ENCODE measurements around the gene GPR160. TPM values are rescaled to one million over a fixed set of nuclear protein-coding genes. Genes with fewer than 3 reads are reported as not detected.

GPR160 gene
- total and polyA plus RNA-seq, 4 donors = 0.99 to 7.2 (median 1.7) TPM

- no peak for TF ChIP-seq CTCF (IDR thresholded peaks at IDR 0.05; ENCODE audit: low read depth, low read length, missing input control)
- TF ChIP-seq GABPA (IDR thresholded peaks at IDR 0.05 in 1 of 2, conservative IDR thresholded peaks at IDR 0.05 in 1 of 2) = no peak
- TF ChIP-seq JUND (IDR thresholded peaks at IDR 0.05) = no peak
- no peak for TF ChIP-seq RXRA (IDR thresholded peaks at IDR 0.05)
Observed at GRCh38 chr3:170092907-170093306, 55.1 kb downstream of the GPR160 start (continued).

GRCh38 chr3:170095771-170096170, 58.0 kb downstream of the GPR160 start:
- no peak overlapping the region for H3K27ac ChIP-seq (ENCODE audit: low read depth in 1 of 2, low read length in 2 of 2)
- H3K9me3 ChIP-seq (ENCODE audit: control insufficient read depth in 4 of 4, low read length in 3 of 4) = no peaks in the 10 kb centered on the region
- H3K4me1 ChIP-seq (ENCODE audit: control insufficient read depth in 4 of 4, insufficient read depth in 4 of 4, low read length in 3 of 4) = no peaks in the 10 kb centered on the region
- H3K36me3 ChIP-seq (ENCODE audit: control insufficient read depth in 4 of 4, insufficient read depth in 3 of 4, low read depth in 1 of 4, low read length in 3 of 4) = peaks cover 7 to 73% (median 36%) of the 10 kb centered on the region in 4 donors
- H3K9ac ChIP-seq (ENCODE audit: low read depth in 1 of 2, low read length in 2 of 2) = no peak overlapping the region
- DNase-seq (ENCODE audit: low spot score) = no peak
- H3K27me3 ChIP-seq (ENCODE audit: control insufficient read depth in 4 of 4, insufficient read depth in 4 of 4, low read length in 3 of 4) = no peaks in the 10 kb centered on the region
- TF ChIP-seq RAD21 (IDR thresholded peaks at IDR 0.05) (no peak), RXRA (IDR thresholded peaks at IDR 0.05) (no peak)
- no peak overlapping the region for H3K4me3 ChIP-seq (ENCODE audit: low read depth in 1 of 3, low read length in 3 of 3)
- WGBS = 88% methylated on average over 4 of the region's 4 CpGs

GRCh38 chr3:170096342-170096741, 58.5 kb downstream of the GPR160 start:
- peaks cover 8 to 78% (median 38%) of the 10 kb centered on the region in 4 donors for H3K36me3 ChIP-seq (ENCODE audit: control insufficient read depth in 4 of 4, insufficient read depth in 3 of 4, low read depth in 1 of 4, low read length in 3 of 4)
- H3K9ac ChIP-seq (ENCODE audit: low read depth in 1 of 2, low read length in 2 of 2) = no peak overlapping the region
- no peak overlapping the region for H3K4me3 ChIP-seq (ENCODE audit: low read depth in 1 of 3, low read length in 3 of 3)
- WGBS = 92% methylated on average over 3 of the region's 3 CpGs
- no peak for DNase-seq (ENCODE audit: low spot score)
- no peak for TF ChIP-seq MAX (IDR thresholded peaks at IDR 0.05)
- TF ChIP-seq FOXA2 (IDR thresholded peaks at IDR 0.05) = no peak
- no peak for TF ChIP-seq HNF4A (conservative IDR thresholded peaks at IDR 0.05)
- no peak for TF ChIP-seq NR2F2 (IDR thresholded peaks at IDR 0.05)
- no peak for TF ChIP-seq REST (IDR thresholded peaks at IDR 0.05)
- H3K4me1 ChIP-seq (ENCODE audit: control insufficient read depth in 4 of 4, insufficient read depth in 4 of 4, low read length in 3 of 4) = no peaks in the 10 kb centered on the region
- no peaks in the 10 kb centered on the region for H3K9me3 ChIP-seq (ENCODE audit: control insufficient read depth in 4 of 4, low read length in 3 of 4)
- no peaks in the 10 kb centered on the region for H3K27me3 ChIP-seq (ENCODE audit: control insufficient read depth in 4 of 4, insufficient read depth in 4 of 4, low read length in 3 of 4)
- no peak overlapping the region for H3K27ac ChIP-seq (ENCODE audit: low read depth in 1 of 2, low read length in 2 of 2)

GRCh38 chr3:170098753-170099152, 61.0 kb downstream of the GPR160 start:
- H3K4me1 ChIP-seq (ENCODE audit: control insufficient read depth in 4 of 4, insufficient read depth in 4 of 4, low read length in 3 of 4) = no peaks in the 10 kb centered on the region
- WGBS = 89% methylated on average over 1 of the region's 1 CpG
- no peak overlapping the region for H3K27ac ChIP-seq (ENCODE audit: low read depth in 1 of 2, low read length in 2 of 2)
- no peak overlapping the region for H3K9ac ChIP-seq (ENCODE audit: low read depth in 1 of 2, low read length in 2 of 2)
- H3K9me3 ChIP-seq (ENCODE audit: control insufficient read depth in 4 of 4, low read length in 3 of 4) = no peaks in the 10 kb centered on the region
- no peaks in the 10 kb centered on the region for H3K27me3 ChIP-seq (ENCODE audit: control insufficient read depth in 4 of 4, insufficient read depth in 4 of 4, low read length in 3 of 4)
- no peak overlapping the region for H3K4me3 ChIP-seq (ENCODE audit: low read depth in 1 of 3, low read length in 3 of 3)
- peaks cover 10 to 89% (median 49%) of the 10 kb centered on the region in 4 donors for H3K36me3 ChIP-seq (ENCODE audit: control insufficient read depth in 4 of 4, insufficient read depth in 3 of 4, low read depth in 1 of 4, low read length in 3 of 4)
- DNase-seq (ENCODE audit: low spot score) = no peak
- TF ChIP-seq MAX (IDR thresholded peaks at IDR 0.05) (no peak), FOXA2 (IDR thresholded peaks at IDR 0.05) (no peak), REST (IDR thresholded peaks at IDR 0.05) (no peak), NR2F2 (IDR thresholded peaks at IDR 0.05) (no peak), ZBTB33 (IDR thresholded peaks at IDR 0.05) (no peak), FOXA1 (IDR thresholded peaks at IDR 0.05) (no peak), RXRA (IDR thresholded peaks at IDR 0.05) (no peak)

All from liver (tissue), 9 donors.